AG09319 (cell line): ENCODE data around the gene PRMT9.

Experiments
- DNase-seq: peaks from one replicate; pipeline ENCODE4 v3.0.0-alpha.2; 2010; ENCODE audit warnings: low read depth; ENCODE audit errors: extremely low read depth
- TF ChIP-seq, protein P1 (sequence below): IDR thresholded peaks from 2 replicates; pipeline ENCODE4 v1.5.1; 2011; ENCODE audit warnings: low read depth, mild to moderate bottlenecking, inconsistent platforms, low read length, moderate library complexity

The PRMT9 gene

DNA sequence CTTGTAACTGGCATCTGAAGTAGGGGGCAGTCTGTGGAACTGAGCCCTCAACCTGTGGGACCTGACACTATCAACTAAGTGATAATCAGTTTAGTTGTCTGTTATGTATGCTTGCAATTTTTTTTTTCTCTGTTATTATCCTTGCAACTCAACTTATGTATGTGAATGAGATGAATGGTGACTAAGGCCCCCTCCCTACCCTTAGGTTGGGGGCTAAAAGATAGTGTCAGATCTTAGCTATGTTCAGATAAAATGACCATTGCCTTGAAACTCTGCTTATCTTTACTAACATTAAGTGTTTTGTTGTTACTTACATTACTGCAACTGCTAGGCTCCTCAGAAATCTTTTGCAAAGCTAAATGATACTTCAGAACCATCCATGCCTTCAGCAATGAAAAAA, 35.3 kb downstream of the PRMT9 start:
- no peak for DNase-seq
- TF ChIP-seq, protein P1, sequence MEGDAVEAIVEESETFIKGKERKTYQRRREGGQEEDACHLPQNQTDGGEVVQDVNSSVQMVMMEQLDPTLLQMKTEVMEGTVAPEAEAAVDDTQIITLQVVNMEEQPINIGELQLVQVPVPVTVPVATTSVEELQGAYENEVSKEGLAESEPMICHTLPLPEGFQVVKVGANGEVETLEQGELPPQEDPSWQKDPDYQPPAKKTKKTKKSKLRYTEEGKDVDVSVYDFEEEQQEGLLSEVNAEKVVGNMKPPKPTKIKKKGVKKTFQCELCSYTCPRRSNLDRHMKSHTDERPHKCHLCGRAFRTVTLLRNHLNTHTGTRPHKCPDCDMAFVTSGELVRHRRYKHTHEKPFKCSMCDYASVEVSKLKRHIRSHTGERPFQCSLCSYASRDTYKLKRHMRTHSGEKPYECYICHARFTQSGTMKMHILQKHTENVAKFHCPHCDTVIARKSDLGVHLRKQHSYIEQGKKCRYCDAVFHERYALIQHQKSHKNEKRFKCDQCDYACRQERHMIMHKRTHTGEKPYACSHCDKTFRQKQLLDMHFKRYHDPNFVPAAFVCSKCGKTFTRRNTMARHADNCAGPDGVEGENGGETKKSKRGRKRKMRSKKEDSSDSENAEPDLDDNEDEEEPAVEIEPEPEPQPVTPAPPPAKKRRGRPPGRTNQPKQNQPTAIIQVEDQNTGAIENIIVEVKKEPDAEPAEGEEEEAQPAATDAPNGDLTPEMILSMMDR = no peak

DNA sequence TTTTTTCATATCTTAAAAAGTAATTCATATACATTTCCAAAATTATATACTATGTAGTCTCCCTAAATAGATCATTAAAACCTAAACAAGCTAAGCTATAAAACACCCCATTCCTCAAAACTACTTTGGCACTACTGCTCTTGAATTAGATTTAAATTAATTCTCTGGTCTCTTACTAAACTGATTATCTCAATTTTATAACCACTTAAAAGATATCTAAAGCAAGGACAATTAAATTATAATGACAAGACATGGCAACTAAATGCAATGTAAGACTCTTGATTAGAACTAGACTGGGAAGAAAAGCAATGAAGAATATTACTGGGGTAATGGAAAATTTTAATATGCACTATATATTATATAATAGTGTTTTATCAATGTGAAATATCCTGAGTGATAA, 38.9 kb downstream of the PRMT9 start:
- TF ChIP-seq, protein P1 = no peak
- no peak for DNase-seq

DNA sequence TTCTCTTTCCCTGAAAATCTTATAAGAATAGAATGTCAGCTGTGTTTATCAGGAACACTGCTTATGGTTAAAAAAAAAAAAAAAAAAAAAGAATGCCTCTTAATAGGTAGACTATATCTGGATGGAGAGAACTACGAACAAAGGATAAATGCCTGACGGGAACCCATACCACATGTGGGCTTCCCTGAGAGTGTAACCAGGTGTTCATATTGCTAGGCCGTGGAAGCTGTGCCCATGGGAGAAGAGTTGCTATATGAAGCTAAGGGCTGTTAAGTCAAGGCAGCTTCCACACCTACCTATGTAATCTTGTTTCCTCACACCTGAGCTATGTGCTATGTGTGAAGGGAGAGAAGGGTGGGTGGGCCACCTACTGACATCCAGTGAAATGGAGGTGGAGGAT, 39.5 kb downstream of the PRMT9 start:
- DNase-seq = no peak
- TF ChIP-seq, protein P1 = no peak

DNA sequence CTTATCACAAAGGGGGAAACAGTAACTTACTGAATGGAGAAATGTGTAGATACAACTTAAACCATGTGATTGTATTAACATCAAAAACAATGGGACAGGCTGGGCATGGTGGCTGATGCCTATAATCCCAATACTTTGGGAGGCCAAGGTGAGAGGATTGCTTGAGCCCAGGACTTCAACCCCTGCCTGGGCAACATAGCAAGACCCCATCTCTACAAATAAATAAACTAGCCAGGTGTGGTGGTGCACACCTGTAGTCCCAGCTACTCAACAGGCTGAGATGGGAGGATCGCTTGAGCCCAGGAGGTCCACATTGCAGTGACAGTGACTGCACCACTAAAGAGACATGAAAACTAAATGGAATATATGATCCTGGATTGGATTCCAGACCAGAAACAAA, 40.3 kb downstream of the PRMT9 start:
- TF ChIP-seq, protein P1 = no peak
- DNase-seq = no peak

DNA sequence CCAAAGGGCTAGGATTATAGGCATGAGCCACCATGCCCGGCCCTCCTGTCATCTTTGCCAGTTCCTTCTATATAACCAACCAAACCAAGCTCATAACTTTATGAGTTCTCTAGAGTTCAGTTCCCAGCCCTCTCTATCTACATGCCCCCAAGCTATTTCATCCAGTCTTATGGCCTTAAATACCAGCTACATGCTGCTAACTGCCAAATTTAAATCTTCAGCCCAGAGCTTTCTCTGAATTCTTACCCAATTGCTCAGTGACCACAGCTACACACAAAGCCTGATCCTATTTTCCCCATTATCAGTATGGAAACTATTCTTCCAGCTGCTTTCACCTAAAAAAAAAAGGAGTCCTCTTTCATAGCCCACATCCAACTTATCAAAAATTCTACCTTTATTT, 43.6 kb downstream of the PRMT9 start:
- TF ChIP-seq, protein P1 = no peak
- DNase-seq = no peak

DNA sequence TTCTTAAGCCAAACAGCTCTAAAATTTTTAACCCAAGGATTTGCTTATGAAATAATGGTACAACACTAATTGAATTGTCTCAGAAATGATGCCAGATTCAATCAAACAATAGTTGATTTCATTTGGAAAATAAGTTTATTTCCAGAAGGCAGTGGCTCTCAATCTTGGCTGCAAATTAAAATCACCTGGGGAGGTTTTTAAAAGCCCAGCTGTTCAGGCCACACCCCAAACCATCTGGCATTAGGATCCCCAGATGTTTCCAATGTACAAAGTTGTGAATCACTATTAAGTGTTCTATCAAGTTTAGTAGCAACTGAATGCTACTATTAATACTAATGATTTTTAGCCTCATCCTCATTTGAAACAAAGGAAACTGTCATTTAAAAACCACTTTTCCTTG, 44.6 kb downstream of the PRMT9 start:
- DNase-seq = no peak

DNA sequence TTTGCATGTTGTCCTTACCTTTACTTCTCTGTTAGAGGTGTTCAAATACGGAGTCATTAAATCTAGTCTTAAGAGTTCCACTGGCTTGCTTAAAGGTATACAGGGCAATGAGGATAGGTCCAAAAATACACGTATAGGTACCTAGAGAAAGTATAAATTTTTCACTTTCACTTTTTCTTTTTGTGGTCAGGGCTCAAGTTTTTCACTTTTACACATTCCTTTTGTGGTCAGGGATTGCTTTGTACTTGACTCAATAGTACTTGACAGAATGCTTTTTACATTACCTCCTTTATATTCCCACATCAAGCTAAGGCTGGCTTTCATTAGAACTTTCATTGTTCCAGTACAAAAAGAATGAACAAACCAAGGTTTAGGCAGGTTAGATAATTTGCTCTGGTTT, 45.0 kb downstream of the PRMT9 start:
- DNase-seq = no peak
- TF ChIP-seq, protein P1 = no peak

More for the DNA sequence above, 44.6 kb downstream of the PRMT9 start:
- TF ChIP-seq, protein P1 = no peak
